Esophagus (tissue), 2 donors: ENCODE measurements around the gene RABGAP1L. TPM values are rescaled to one million over a fixed set of nuclear protein-coding genes. Genes with fewer than 3 reads are reported as not detected.
A peak's percentile ranks its signal among the peaks of the same experiment; 100 is the strongest.

Experiments
- H3K27ac ChIP-seq, 2 donors: one replicate each; pipeline ENCODE4 v1.5.1; 2013; ENCODE audit warnings: low read depth in 2 of 2, mild to moderate bottlenecking in 2 of 2, inconsistent platforms in 1 of 2, low read length in 1 of 2, moderate library complexity in 1 of 2
- H3K27me3 ChIP-seq, 2 donors: one replicate each; pipeline ENCODE4 v1.6.1; 2013; ENCODE audit warnings: low read length in 2 of 2, control low read depth in 1 of 2, mild to moderate bottlenecking in 1 of 2; ENCODE audit not compliant: insufficient read depth in 2 of 2, control insufficient read depth in 1 of 2
- H3K36me3 ChIP-seq, 2 donors: one replicate each; pipeline ENCODE4 v1.6.1; 2013; ENCODE audit warnings: low read length in 1 of 2; ENCODE audit not compliant: control insufficient read depth in 2 of 2, insufficient read depth in 2 of 2
- H3K4me1 ChIP-seq, 2 donors: one replicate each; pipeline ENCODE4 v1.6.1; 2013; ENCODE audit warnings: low read length in 1 of 2; ENCODE audit not compliant: control insufficient read depth in 2 of 2, insufficient read depth in 2 of 2
- H3K4me3 ChIP-seq, 2 donors: one replicate each; pipeline ENCODE4 v1.5.1; 2013; ENCODE audit warnings: low read length in 2 of 2, mild to moderate bottlenecking in 2 of 2, low read depth in 1 of 2, moderate library complexity in 1 of 2
- H3K9me3 ChIP-seq, 2 donors: one replicate each; pipeline ENCODE4 v1.6.1; 2013; ENCODE audit warnings: mild to moderate bottlenecking in 2 of 2, low read depth in 1 of 2, low read length in 1 of 2, moderate library complexity in 1 of 2; ENCODE audit not compliant: control insufficient read depth in 2 of 2, insufficient read depth in 1 of 2
- WGBS, 2 donors: extraction: QIAGEN DNeasy Blood & Tissue Kit; methylation state at CpG; one replicate each; pipeline ENCODE4 v1.1.7; 2013; 5-methylcytosine and 5-hydroxymethylcytosine counted together
- polyA plus RNA-seq, 2 donors: library from polyadenylated mRNA; stranded (reverse); fragments of 200-250 nt; gene quantifications; one replicate each; pipeline ENCODE4 v1.2.3, GENCODE V29; 2013
- donor health status: healthy with polysubstance abuse.
- donor health status: Bipolar disorder and iron deficiency.

RABGAP1L gene
- polyA plus RNA-seq, 2 donors, result 9.2 to 13.0 TPM

DNA sequence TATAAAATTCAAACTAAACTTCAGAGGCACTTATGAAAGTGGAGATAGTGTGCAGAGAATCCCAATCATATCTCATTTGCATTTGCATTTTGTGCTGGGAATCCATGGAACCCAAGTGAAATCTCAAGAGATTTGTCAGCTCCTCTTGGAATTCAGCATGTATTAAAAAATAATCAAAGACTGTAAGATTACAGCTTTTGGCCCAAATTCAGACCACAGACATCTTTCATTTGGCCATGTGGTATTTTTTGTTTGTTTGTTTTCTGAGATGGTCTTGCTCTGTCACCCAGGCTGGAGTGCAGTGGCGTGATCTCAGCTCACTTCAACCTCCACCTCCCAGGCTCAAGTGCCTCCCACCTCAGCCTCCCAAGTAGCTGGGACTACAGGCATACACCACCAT lies 836.6 kb downstream of the RABGAP1L start:
- 92 to 100% methylated on average over 1 of the region's 1 CpG for WGBS, 2 donors
- H3K9me3 ChIP-seq, result no peaks in the 10 kb centered on the region

DNA sequence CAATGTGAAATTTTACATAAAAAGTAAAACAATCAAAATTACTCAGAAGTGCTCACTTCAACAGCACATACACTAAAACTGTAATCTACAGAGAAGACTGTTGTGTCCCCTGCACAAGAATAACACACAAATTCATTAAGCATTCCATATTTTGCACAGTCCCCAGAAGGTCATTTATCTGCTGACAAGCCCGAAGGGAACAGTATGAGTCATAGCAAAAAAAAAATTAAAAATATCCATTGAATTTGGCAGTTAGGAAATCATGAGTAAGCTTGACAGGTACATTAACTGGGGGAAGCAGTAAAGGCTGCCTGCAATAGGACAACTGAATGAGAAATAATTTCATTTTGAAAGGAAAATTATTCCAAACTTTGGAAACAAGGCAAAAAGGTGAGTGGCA lies 837.2 kb downstream of the RABGAP1L start:
- Histone ChIP-seq H3K27me3 (no peaks in the 10 kb centered on the region), H3K9me3 (no peaks in the 10 kb centered on the region), H3K36me3 (no peaks in the 10 kb centered on the region), H3K27ac (no peak overlapping the region), H3K4me1 (no peaks in the 10 kb centered on the region), H3K4me3 (no peak overlapping the region)
- WGBS, 2 donors, result 15 to 17% methylated on average over 1 of the region's 1 CpG

More for the DNA sequence above, 836.6 kb downstream of the RABGAP1L start:
- H3K36me3 ChIP-seq, result no peaks in the 10 kb centered on the region
- no peaks in the 10 kb centered on the region for H3K4me1 ChIP-seq
- no peak overlapping the region for H3K4me3 ChIP-seq
- H3K27ac ChIP-seq, result no peak overlapping the region
- no peaks in the 10 kb centered on the region for H3K27me3 ChIP-seq

DNA sequence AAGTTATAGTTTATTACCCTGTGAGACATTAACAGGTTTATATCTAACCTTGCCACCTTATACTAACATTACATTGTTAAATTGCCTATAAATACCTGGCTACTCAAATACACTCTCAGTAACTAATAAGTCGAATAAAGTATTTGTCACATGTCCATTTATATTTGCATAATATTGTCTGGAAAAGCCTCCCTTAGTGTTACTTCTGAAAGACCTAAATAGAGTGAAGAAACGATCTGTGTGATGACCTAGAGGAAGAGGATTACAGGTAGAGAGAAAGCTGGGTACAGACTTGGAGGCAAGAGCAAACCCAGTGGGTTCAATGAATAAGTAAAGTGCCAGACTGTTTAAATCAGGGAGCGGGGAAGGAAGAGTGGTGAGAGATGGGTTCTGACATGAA lies 837.7 kb downstream of the RABGAP1L start:
- WGBS, 2 donors, result 82 to 86% methylated on average over 3 of the region's 3 CpGs
- no peak overlapping the region for H3K4me3 ChIP-seq

DNA sequence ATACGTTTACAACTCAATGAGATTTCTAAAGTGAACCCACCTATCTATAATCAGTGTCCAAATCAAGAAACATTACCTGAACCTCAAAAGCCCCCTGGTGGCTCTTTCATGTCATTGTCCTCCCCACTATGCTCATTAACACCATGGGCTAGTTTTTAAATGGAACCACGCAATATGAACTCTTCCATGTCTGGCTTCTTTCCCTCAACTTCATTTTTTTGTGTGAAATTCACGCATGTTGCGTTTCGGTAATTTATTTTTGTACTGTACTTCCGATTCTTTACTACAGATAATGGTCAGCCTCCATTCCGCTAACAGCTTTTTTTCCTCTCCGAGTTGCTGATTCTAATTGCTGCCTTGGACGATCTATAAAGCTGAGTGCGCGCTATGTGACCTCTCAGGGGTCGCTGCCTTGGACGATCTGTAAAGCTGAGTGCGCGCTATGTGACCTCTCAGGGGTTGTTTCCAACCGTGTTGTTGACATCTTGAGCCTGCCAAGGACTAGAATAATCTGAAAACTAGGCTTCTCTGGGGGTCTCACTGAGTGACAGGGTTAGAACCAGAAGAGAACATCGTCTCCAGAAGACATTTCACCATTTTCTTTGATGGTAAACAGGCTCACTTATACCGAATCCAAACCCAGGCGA lies 839.4 kb downstream of the RABGAP1L start:
- H3K4me3 ChIP-seq, result peak overlapping the region; percentile 98 to 99
- 11 to 17% methylated on average over 19 of the region's 19 CpGs for WGBS, 2 donors
- H3K9me3 ChIP-seq, result no peaks in the 10 kb centered on the region
- H3K27ac ChIP-seq, result peak overlapping the region; percentile 98 to 100
- H3K4me1 ChIP-seq, result no peaks in the 10 kb centered on the region
- H3K27me3 ChIP-seq, result no peaks in the 10 kb centered on the region
- H3K36me3 ChIP-seq, result no peaks in the 10 kb centered on the region

More for the DNA sequence above, 837.7 kb downstream of the RABGAP1L start:
- Histone ChIP-seq H3K36me3 (no peaks in the 10 kb centered on the region), H3K27me3 (no peaks in the 10 kb centered on the region), H3K9me3 (no peaks in the 10 kb centered on the region), H3K4me1 (no peaks in the 10 kb centered on the region), H3K27ac (no peak overlapping the region)

DNA sequence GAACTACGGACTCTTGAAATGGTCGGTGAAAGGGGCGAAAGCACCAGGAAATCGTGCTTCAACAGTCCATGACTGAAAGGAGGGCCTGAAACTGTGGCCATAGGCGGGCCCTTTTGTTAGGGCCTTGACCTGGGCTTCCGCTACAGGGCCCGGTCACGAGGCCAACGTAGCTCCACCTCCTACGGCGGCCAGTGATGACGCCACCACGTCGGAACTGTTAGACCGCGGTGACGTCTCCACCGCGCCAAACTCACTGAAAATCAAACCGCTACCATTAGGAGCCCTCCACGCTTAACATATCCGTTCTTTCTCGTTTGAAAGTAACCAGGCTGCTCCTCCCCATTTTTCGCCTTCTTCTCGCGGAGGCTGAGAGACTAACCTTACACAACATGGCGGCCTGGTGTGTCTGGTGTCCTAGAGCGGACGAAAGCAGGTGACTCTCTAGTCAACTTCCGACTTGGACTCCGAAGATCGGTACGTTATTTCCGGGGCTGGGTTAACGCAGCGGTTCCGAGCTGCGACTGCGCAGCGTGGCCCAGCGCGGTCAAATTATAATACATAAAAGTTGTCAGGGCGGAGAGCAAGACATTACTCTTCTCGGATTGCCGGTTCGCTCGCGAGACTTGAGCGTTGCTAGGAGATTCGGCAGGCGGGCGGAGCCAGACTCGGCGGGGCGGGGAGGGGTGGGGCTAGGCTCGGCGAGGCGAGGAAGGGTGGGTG lies 840.1 kb downstream of the RABGAP1L start:
- Histone ChIP-seq H3K27me3 (no peaks in the 10 kb centered on the region), H3K36me3 (no peaks in the 10 kb centered on the region), H3K4me3 (peak overlapping the region; percentile 98 to 99), H3K27ac (peak overlapping the region; percentile 98 to 100), H3K9me3 (no peaks in the 10 kb centered on the region), H3K4me1 (no peaks in the 10 kb centered on the region)
- whole genome bisulfite sequencing, 2 donors, result 0% methylated on average over 58 of the region's 58 CpGs

DNA sequence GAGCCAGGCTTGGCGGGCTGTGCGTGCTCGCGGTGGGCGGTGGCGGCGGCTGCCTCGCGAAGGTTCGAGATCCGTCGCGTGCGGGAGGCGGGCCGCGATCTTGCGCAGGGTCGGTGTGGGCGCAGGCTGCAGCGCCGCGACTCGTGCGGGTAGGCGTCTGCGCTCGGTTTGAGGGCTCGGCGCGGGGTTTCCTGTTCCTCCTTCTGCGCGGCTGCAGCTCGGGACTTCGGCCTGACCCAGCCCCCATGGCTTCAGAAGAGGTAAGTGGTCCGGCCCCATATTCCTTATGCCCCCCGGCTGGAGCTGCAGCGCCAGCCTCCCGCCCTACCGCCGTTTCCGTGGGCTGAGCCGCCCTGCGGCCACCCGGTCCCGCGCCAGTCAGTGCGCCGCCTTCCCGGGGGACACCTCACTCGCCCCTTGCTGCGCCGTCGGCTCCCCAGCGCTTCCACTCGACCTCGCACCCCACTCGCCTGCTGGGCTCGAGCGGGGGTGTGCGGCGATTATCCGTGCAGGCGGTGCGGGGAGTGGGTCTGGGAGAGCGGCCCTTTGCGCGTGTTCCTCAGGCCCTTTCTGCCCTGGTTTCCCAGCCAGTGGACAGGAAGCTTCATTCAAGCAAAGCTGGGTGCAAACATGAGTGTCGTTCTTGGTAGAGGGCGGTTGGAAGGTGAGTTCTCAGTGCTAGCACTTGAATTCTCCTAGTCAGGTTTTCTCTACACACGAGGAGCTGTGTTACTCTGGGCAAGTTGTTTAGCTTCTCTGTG lies 840.8 kb downstream of the RABGAP1L start, which contains the start of gene CACYBP:
Gene CACYBP (plus strand): TSS at position 12 of the 761 bp plus-strand sequence. CDS start 234 bp downstream, at position 246.
- Histone ChIP-seq H3K27me3 (no peaks in the 10 kb centered on the region), H3K27ac (peak within 1 kb of the TSS; percentile 98 to 100), H3K36me3 (no peaks in the 10 kb centered on the region), H3K4me3 (peak within 1 kb of the TSS; percentile 98 to 99), H3K4me1 (no peaks in the 10 kb centered on the region), H3K9me3 (no peaks in the 10 kb centered on the region)
- WGBS, 2 donors, result 0% methylated on average over 68 to 71 of the region's 71 CpGs

DNA sequence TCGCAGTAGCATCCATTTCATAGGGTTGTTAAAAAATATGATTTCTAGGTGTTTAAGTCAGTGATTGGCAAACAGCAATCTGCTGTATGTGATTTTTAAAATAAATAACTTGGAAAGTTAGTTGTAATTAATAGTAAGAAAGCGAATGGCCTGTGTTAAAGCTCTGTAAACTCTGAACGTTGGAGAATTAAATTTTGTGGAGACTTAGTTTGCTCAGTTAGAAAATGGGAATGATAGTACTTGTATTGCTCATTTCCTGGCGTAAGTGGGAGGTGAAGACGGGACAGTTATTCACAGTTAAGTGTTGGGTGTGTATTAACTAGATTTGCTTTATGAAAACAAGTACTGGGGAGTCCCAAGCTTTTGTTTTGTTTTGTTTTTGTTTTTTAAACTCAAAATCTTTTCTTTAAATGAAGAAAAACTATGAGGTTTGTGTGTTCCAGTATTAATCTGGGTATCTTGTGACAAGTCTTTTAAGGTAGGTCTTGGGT lies 841.4 kb downstream of the RABGAP1L start:
- Histone ChIP-seq H3K27ac (peak overlapping the region; percentile 93 to 98), H3K36me3 (no peaks in the 10 kb centered on the region), H3K27me3 (no peaks in the 10 kb centered on the region), H3K4me3 (peak overlapping the region; percentile 98 to 99), H3K4me1 (no peaks in the 10 kb centered on the region), H3K9me3 (no peaks in the 10 kb centered on the region)
- 1 to 4% methylated on average over 5 of the region's 5 CpGs for WGBS, 2 donors

DNA sequence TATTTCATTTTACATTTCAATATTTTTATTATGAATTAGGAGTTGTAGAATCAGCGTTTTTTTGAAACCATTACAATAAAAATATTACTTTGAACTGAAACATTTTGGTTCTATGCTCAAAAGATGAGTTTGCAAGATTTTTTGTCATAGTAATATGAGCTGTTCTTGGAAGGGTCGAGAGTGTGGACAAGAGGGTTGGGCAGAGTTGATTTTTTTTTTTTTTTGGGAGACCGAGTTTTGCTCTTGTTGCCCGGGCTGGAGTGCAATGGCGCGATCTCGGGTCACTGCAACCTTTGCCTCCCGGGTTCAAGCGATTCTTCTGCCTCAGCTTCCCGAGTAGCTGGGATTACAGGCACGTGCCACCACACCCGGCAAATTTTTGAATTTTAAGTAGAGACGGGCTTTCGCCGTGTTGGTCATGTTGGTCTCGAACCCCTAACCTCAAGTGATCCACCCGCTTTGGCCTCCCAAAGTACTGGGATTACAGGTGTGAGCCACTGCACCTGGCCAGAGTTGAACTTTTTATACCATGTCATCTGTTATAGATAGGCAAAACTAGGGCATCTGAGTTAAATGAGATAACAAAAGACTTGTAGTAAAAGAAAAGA lies 843.7 kb downstream of the RABGAP1L start:
- no peaks in the 10 kb centered on the region for H3K9me3 ChIP-seq
- H3K27ac ChIP-seq, result no peak overlapping the region
- H3K27me3 ChIP-seq, result no peaks in the 10 kb centered on the region
- WGBS, 2 donors, result 88 to 91% methylated on average over 15 to 17 of the region's 17 CpGs
- no peaks in the 10 kb centered on the region for H3K4me1 ChIP-seq
- no peak overlapping the region for H3K4me3 ChIP-seq
- no peaks in the 10 kb centered on the region for H3K36me3 ChIP-seq

DNA sequence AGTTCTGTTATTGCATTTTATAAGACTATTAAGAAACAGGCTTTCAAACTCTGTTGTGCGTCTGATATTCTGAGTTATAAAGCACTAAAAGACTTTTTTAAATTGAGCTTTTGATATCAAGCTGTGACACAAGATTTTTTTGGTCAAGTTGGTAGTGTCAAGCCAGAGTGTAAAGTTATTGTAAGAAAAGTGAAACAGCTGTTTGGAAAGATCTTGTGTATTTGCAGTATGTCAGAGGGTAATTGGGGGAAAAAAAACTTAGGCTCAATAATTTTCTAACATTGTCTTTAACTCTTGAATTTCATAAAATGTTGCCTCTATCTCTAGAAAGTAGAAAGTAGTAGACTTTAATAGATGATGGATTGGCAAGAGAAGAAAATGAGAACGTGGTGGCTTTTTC lies 844.2 kb downstream of the RABGAP1L start:
- H3K9me3 ChIP-seq, result no peaks in the 10 kb centered on the region
- no peak overlapping the region for H3K4me3 ChIP-seq
- no peaks in the 10 kb centered on the region for H3K4me1 ChIP-seq
- H3K27ac ChIP-seq, result no peak overlapping the region
- no peaks in the 10 kb centered on the region for H3K27me3 ChIP-seq
- no peaks in the 10 kb centered on the region for H3K36me3 ChIP-seq
- 52 to 62% methylated on average over 2 of the region's 2 CpGs for WGBS, 2 donors
